ENCODE results near the gene MVB12A. TPM values are rescaled to one million over a fixed set of nuclear protein-coding genes. Genes with fewer than 3 reads are reported as not detected.

Gene MVB12A
- total and polyA plus RNA-seq, 10 of the 15 experiments (the other 5 are each of a cell fraction or from before 2014, with no cell fraction given), result 1.2 to 47.6 (median 26.3) TPM

GRCh38 chr19:17405250-17406045 is 14.4 kb upstream of the MVB12A start, which contains the start of gene BST2 (continued):
- TF ChIP-seq, protein P1, sequence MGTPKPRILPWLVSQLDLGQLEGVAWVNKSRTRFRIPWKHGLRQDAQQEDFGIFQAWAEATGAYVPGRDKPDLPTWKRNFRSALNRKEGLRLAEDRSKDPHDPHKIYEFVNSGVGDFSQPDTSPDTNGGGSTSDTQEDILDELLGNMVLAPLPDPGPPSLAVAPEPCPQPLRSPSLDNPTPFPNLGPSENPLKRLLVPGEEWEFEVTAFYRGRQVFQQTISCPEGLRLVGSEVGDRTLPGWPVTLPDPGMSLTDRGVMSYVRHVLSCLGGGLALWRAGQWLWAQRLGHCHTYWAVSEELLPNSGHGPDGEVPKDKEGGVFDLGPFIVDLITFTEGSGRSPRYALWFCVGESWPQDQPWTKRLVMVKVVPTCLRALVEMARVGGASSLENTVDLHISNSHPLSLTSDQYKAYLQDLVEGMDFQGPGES (IDR thresholded peaks at IDR 0.05), result no peak
- TF ChIP-seq ASH2L (IDR thresholded peaks at IDR 0.05; ENCODE audit: borderline replicate concordance, low read depth) (no peak), SUPT20H (IDR thresholded peaks at IDR 0.05; ENCODE audit: borderline replicate concordance, control insufficient read depth, low read depth, low read length) (no peak), PML (IDR thresholded peaks at IDR 0.05; ENCODE audit: low read length) (peak; percentile 79; the same call in 1 of the 2 replicates), ATF7 (IDR thresholded peaks at IDR 0.05; ENCODE audit: low read depth) (0 out of 2 replicates have a peak, but pooled peaks have one; percentile 15), BRCA1 (IDR thresholded peaks at IDR 0.05; ENCODE audit: low read depth, low read length) (no peak), GATAD2B (conservative IDR thresholded peaks at IDR 0.05; ENCODE audit: low read depth) (no peak; the same call in none of the 2 replicates), ZNF24 (IDR thresholded peaks at IDR 0.05) (no peak), RCOR1 (conservative IDR thresholded peaks at IDR 0.05; ENCODE audit: low read depth, low read length) (no peak), YY1 (IDR thresholded peaks at IDR 0.05; ENCODE audit: low read depth, low read length) (peak; percentile 36; the same call in 1 of the 2 replicates), SIX5 (IDR thresholded peaks at IDR 0.05; ENCODE audit: low read depth, low read length, severe bottlenecking) (no peak), CEBPB (IDR thresholded peaks at IDR 0.05; ENCODE audit: borderline replicate concordance in 1 of 2, low read depth in 2 of 2, low read length in 2 of 2) (peak in 1 of 2 experiments; percentile 66; a peak in 1 of 4 replicates), ETV6 (conservative IDR thresholded peaks at IDR 0.05 in 1 of 2, IDR thresholded peaks at IDR 0.05 in 1 of 2; ENCODE audit: borderline replicate concordance in 1 of 2, low read depth in 1 of 2) (no peak), TCF3 (IDR thresholded peaks at IDR 0.05; ENCODE audit: borderline replicate concordance, insufficient read depth, low read depth, low read length) (peak; percentile 62; the same call in 1 of the 2 replicates), ZNF622 (IDR thresholded peaks at IDR 0.05) (no peak), ZBTB33 (IDR thresholded peaks at IDR 0.05) (no peak)
- TF ChIP-seq, protein P2, sequence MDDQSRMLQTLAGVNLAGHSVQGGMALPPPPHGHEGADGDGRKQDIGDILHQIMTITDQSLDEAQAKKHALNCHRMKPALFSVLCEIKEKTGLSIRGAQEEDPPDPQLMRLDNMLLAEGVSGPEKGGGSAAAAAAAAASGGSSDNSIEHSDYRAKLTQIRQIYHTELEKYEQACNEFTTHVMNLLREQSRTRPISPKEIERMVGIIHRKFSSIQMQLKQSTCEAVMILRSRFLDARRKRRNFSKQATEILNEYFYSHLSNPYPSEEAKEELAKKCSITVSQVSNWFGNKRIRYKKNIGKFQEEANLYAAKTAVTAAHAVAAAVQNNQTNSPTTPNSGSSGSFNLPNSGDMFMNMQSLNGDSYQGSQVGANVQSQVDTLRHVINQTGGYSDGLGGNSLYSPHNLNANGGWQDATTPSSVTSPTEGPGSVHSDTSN (IDR thresholded peaks at IDR 0.05; ENCODE audit: insufficient replicate concordance, low read depth, low read length), result peak; percentile 27
- TF ChIP-seq, protein P3, sequence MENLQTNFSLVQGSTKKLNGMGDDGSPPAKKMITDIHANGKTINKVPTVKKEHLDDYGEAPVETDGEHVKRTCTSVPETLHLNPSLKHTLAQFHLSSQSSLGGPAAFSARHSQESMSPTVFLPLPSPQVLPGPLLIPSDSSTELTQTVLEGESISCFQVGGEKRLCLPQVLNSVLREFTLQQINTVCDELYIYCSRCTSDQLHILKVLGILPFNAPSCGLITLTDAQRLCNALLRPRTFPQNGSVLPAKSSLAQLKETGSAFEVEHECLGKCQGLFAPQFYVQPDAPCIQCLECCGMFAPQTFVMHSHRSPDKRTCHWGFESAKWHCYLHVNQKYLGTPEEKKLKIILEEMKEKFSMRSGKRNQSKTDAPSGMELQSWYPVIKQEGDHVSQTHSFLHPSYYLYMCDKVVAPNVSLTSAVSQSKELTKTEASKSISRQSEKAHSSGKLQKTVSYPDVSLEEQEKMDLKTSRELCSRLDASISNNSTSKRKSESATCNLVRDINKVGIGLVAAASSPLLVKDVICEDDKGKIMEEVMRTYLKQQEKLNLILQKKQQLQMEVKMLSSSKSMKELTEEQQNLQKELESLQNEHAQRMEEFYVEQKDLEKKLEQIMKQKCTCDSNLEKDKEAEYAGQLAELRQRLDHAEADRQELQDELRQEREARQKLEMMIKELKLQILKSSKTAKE (IDR thresholded peaks at IDR 0.05; ENCODE audit: low read depth, poor library complexity, severe bottlenecking), result no peak
- TF ChIP-seq, protein P4, sequence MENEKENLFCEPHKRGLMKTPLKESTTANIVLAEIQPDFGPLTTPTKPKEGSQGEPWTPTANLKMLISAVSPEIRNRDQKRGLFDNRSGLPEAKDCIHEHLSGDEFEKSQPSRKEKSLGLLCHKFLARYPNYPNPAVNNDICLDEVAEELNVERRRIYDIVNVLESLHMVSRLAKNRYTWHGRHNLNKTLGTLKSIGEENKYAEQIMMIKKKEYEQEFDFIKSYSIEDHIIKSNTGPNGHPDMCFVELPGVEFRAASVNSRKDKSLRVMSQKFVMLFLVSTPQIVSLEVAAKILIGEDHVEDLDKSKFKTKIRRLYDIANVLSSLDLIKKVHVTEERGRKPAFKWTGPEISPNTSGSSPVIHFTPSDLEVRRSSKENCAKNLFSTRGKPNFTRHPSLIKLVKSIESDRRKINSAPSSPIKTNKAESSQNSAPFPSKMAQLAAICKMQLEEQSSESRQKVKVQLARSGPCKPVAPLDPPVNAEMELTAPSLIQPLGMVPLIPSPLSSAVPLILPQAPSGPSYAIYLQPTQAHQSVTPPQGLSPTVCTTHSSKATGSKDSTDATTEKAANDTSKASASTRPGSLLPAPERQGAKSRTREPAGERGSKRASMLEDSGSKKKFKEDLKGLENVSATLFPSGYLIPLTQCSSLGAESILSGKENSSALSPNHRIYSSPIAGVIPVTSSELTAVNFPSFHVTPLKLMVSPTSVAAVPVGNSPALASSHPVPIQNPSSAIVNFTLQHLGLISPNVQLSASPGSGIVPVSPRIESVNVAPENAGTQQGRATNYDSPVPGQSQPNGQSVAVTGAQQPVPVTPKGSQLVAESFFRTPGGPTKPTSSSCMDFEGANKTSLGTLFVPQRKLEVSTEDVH (IDR thresholded peaks at IDR 0.05; ENCODE audit: low read depth, partially characterized antibody), result no peak
